Uterus (tissue), 4 donors: Measurements from ENCODE around the gene F2. TPM values are rescaled to one million over a fixed set of nuclear protein-coding genes. Genes with fewer than 3 reads are reported as not detected.

ENCODE experiments used
- DNase-seq, 2 donors: peaks; one replicate each; pipeline ENCODE4 v3.0.0-alpha.2; 2019 to 2020
- H3K27ac ChIP-seq, 2 donors: fragments of 200-600 bp; sonication (generic); 1 replicate in 1 of 2; 2 replicates in 1 of 2; pipeline ENCODE4 v1.5.1; 2016 to 2018
- H3K27me3 ChIP-seq, 2 donors: fragments of 200-600 bp; sonication (generic); one replicate each; pipeline ENCODE4 v1.5.1; 2018 to 2019; ENCODE audit warnings: control low read depth in 1 of 2
- H3K36me3 ChIP-seq, 2 donors: fragments of 200-600 bp; sonication (generic); one replicate each; pipeline ENCODE4 v1.5.1; 2019; ENCODE audit warnings: control low read depth in 1 of 2
- H3K4me1 ChIP-seq, 2 donors: fragments of 200-600 bp; sonication (generic); one replicate each; pipeline ENCODE4 v1.5.1; 2018 to 2019; ENCODE audit warnings: control low read depth in 1 of 2
- H3K4me3 ChIP-seq, 2 donors: fragments of 200-600 bp; sonication (generic); 1 replicate in 1 of 2; 2 replicates in 1 of 2; pipeline ENCODE4 v1.5.1; 2018 to 2019; ENCODE audit warnings: mild to moderate bottlenecking in 1 of 2
- H3K9me3 ChIP-seq, 2 donors: fragments of 200-600 bp; sonication (generic); one replicate each; pipeline ENCODE4 v1.5.1; 2019; ENCODE audit warnings: control low read depth in 1 of 2
- POLR2A ChIP-seq, 2 donors: fragments of 450-650 bp; IDR thresholded peaks; one replicate each; pipeline ENCODE4 v1.6.1; 2016; ENCODE audit warnings: antibody characterized with exemption in 2 of 2, mild to moderate bottlenecking in 1 of 2, moderate library complexity in 1 of 2
- intact Hi-C: fragments of 100-400 bp; cut with DNase I; formaldehyde crosslinking; loops from one replicate; pipeline ENCODE4 v1.15.1; 2023; ENCODE audit warnings: low total_unique reads
- total RNA-seq, 4 donors: library from RNA; depleted of rRNA in 3 of 4; stranded (reverse); fragments of >200 nt in 3 of 4; gene quantifications; one replicate each; pipeline versions ENCODE4 v1.1.0 to v1.2.4, GENCODE V29; 2014 to 2023
- TF ChIP-seq, protein P1 (sequence below), 4 experiments: fragments of 200-600 bp in 2 of 4; fragments of 450-650 bp in 2 of 4; sonication (generic) in 2 of 4; IDR thresholded peaks; one replicate each; pipeline ENCODE4 v1.5.1; 2016 to 2019; ENCODE audit warnings: antibody characterized with exemption in 4 of 4, mild to moderate bottlenecking in 2 of 4, moderate library complexity in 1 of 4
- donor health status: DM: yes; HTN: yes; CAD: no.

F2 gene
- total RNA-seq, 4 donors from 2014 or later: 0.27 TPM; not detected in 3

DNA sequence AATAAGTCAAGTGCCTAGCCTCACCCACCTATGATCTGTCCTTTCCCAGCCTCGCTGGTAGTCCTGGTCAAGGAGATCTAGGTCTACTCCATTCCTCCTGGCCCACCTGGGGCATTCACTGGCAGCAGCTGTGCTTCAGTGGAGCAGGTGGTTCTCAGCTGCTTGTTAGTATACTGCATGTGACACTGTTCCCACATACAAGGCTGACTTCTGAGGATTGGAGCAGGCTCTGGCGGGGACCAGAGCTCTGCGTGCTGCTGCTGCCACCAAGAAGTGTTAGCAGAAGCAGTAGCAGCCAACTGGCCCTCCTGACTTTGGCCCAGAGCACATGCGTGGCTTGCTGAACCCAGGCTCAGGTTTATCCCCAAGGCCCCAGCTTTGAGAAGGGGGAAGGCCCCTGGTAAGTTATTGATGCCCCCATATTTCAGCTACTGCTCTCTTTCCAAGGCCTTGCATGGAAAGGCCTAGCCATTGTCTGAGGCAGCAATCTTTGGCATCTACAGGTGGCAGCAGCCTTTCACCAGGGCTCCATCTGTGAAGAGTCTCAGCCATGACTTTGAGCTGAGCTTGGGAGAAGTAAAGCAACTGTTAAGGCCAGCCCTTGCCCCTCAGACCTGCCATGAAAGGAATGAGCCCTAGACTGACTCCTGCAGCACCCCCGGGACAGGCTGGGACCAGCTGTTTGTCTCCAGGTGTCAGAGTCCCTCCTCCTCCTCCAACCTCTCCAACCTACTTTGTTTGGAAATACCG is 45.1 kb upstream of the F2 start:
- Histone ChIP-seq H3K27ac (peak overlapping the region; percentile 78 to 82), H3K4me3 (no peak overlapping the region), H3K27me3 (no peaks in the 10 kb centered on the region), H3K4me1 (peaks cover 5 to 13% of the 10 kb centered on the region in 2 donors), H3K36me3 (no peaks in the 10 kb centered on the region), H3K9me3 (no peaks in the 10 kb centered on the region)
- intact Hi-C loops: no loop called here
- DNase-seq: no peak
- TF ChIP-seq, protein P1, sequence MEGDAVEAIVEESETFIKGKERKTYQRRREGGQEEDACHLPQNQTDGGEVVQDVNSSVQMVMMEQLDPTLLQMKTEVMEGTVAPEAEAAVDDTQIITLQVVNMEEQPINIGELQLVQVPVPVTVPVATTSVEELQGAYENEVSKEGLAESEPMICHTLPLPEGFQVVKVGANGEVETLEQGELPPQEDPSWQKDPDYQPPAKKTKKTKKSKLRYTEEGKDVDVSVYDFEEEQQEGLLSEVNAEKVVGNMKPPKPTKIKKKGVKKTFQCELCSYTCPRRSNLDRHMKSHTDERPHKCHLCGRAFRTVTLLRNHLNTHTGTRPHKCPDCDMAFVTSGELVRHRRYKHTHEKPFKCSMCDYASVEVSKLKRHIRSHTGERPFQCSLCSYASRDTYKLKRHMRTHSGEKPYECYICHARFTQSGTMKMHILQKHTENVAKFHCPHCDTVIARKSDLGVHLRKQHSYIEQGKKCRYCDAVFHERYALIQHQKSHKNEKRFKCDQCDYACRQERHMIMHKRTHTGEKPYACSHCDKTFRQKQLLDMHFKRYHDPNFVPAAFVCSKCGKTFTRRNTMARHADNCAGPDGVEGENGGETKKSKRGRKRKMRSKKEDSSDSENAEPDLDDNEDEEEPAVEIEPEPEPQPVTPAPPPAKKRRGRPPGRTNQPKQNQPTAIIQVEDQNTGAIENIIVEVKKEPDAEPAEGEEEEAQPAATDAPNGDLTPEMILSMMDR (IDR thresholded peaks at IDR 0.05): no peak
- TF ChIP-seq POLR2A (IDR thresholded peaks at IDR 0.05): no peak

DNA sequence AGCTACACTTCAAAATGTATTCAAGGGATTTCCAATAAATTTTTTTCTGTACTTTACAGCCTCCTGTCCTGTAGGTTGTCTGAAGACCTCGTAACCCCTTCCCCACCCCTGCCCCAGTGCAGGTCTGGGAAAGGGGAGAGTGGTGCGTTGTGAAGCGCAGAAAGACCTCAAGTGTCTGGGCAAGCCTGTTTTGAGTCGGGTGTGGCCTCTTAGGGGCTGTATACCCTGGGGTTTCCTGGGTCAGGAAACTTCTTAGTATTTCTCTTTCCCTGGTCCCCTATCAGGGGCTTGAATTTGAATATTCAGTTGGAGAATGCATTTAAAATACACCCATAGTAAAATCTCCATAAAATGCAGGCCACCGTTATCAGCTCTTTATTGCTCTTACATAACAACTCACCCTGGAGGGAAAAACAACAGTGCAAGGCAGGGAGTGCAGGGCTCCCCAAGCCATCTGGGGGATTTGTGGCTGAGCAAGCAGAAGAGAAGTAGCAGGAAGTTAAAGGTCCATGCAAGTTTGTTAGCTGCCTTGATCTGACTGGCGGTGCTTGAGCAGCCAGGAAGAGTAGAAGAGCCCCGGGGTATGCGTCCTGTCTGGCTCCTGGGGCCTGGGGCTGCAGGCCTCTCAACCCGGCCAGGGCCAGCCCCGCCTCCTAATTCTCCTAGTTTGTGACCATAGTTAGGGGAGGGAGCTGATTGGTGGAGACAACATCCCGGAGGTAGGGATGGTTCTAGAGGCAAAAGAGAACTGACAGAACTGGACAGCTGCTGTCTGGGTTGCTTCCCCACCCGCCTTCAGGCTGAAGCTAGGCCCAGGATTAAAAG is 44.3 kb upstream of the F2 start:
- peak overlapping the region; percentile 78 to 82 for H3K27ac ChIP-seq
- H3K36me3 ChIP-seq: no peaks in the 10 kb centered on the region
- intact Hi-C loops: no loop called here
- peaks cover 5 to 13% of the 10 kb centered on the region in 2 donors for H3K4me1 ChIP-seq
- TF ChIP-seq POLR2A (IDR thresholded peaks at IDR 0.05): no peak
- TF ChIP-seq, protein P1 (IDR thresholded peaks at IDR 0.05): no peak
- no peak overlapping the region for H3K4me3 ChIP-seq
- DNase-seq: no peak
- H3K9me3 ChIP-seq: no peaks in the 10 kb centered on the region
- no peaks in the 10 kb centered on the region for H3K27me3 ChIP-seq

DNA sequence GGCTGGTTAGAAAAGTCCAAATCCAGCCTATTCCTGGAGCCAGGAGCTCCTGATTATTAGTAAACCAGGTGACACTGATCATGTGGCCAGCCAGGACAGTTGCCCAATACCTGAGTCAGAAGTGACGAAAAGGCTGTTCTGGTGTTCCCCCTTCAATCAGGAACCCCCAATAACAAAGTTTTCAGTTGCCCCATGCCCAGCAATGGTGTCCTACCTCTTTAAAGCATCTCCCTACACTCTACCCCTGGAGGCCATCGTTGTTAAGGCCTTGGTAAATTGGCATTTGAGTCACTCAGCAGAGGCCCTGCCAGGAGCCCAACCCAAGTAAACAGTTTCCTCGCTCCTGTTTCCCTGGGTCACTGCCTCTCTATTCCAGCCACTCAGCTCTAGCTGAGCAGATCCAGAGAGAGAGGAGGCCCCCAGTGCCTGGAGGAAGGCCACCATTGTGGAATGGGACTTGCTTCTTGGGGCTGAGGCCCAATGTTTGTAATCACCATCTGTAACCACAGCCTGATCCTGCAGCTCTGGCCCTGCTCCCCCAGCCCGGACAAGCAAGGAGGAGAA is 43.6 kb upstream of the F2 start:
- no peak overlapping the region for H3K4me3 ChIP-seq
- intact Hi-C loops: no loop called here
- DNase-seq: peak; percentile 70 to 76
- H3K9me3 ChIP-seq: no peaks in the 10 kb centered on the region
- peak overlapping the region; percentile 78 to 82 for H3K27ac ChIP-seq
- H3K36me3 ChIP-seq: no peaks in the 10 kb centered on the region
- H3K4me1 ChIP-seq: peaks cover 5 to 13% of the 10 kb centered on the region in 2 donors
- TF ChIP-seq, protein P1 (IDR thresholded peaks at IDR 0.05): no peak
- no peak for TF ChIP-seq POLR2A (IDR thresholded peaks at IDR 0.05)
- H3K27me3 ChIP-seq: no peaks in the 10 kb centered on the region

DNA sequence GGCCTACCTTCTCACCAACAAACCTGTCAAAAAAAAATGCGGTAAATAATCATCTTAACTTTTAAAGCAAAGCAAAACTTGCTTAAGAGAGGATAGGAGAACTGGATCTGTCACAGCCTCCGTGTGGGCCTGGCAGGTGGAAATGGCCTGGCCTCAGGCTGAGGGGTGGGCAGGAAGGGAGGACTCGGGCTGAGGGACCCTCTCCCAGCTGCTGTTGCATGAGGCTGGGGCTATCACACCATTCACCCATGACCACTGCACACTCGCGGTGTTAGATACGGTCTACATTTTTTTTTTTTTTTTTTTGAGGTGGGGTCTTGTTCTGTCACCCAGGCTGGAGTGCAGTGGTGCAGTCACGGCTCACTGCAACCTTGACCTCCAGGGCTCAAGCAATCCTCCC is 43.1 kb upstream of the F2 start:
- no peaks in the 10 kb centered on the region for H3K27me3 ChIP-seq
- DNase-seq: no peak
- H3K36me3 ChIP-seq: no peaks in the 10 kb centered on the region
- H3K27ac ChIP-seq: peak overlapping the region; percentile 78 to 82
- intact Hi-C loops: no loop called here
- no peak for TF ChIP-seq POLR2A (IDR thresholded peaks at IDR 0.05)
- TF ChIP-seq, protein P1 (IDR thresholded peaks at IDR 0.05): no peak
- no peak overlapping the region for H3K4me3 ChIP-seq
- peaks cover 5 to 13% of the 10 kb centered on the region in 2 donors for H3K4me1 ChIP-seq
- H3K9me3 ChIP-seq: no peaks in the 10 kb centered on the region
